ENCODE results near the gene ZCCHC8.
"Not testable (repeated sequence)": the region's sequence is repeated elsewhere in the genome, so short reads cannot be mapped to it uniquely, and the experiment has no call there.

The ZCCHC8 gene

GRCh38 chr12:122506393-122506938, 5.7 kb upstream of the ZCCHC8 start:
- DNase-seq: no peak

DNA sequence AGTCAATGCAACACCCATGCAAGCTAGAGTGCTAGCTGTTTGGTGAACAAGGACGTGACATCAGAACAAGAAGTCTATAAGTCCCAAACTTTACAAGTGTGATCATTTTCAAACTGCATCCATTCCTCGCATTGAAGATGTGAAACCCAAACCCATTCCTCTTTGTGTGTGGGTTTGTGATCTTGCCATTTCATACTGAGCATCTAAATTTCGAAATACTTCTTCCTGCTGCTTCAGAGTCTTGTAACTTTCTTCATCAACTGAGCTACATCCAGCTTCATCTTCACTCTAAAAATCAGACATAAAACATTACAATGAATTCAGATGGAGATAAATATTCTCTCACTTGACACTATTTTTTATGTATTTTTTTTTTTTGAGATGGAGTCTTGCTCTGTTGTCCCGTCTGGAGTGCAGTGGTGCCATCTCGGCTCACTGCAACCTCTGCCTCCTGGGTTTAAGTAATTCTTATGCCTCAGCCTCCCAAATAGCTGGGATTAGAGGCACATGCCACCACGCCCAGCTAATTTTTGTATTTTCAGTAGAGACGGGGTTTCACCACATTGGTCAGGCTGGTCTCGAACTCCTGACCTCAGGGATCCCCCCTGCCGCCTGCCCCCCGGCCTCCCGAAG, 4.8 kb upstream of the ZCCHC8 start:
- peak; percentile 30 for DNase-seq

DNA sequence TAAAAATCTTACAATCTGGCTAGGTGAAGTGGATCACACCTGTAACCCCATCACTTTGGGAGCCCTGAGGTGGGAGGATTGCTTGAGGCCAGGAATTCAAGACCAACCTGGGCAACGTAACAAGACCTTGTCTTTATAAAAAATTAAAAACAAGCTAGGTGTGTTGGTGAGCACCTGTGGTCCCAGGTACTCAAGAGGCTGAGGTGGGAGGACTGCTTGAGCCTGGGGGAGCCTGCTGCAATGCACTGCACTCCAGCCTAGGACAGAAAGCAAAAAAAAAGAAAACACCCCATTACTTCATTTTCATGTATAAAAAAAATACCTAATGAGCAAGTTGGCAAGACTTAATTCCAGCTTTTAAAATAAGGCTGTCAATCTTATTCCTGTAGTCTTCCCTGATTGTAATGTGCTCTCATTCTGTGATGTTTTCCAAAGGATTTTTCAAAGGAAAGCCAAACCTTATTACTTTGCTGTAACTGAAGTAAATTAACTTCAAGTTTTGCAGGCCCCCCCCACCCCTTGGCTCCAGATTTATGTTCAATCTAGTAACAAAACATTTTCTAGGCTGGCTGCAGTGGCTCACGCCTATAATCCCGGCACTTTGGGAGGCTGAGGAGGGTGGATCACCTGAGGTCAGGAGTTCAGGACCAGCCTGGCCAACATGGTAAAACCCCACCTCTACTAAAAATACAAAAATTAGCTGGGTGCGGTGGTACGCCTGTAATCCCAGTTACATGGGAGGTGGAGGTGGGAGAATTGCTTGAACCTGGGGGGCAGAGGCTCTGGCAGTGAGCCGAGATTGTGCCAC, 3.3 kb upstream of the ZCCHC8 start:
- DNase-seq: no peak

GRCh38 chr12:122503147-122503751, 2.5 kb upstream of the ZCCHC8 start:
- DNase-seq: no peak

- peak; percentile 81 for DNase-seq
Observed at GRCh38 chr12:122501489-122501989, 807 bp upstream of the ZCCHC8 start.

GRCh38 chr12:122499991-122500684, 594 bp downstream of the ZCCHC8 start:
- peak; percentile 59 for DNase-seq

- DNase-seq: no peak
Observed at GRCh38 chr12:122495258-122495657, 5.5 kb downstream of the ZCCHC8 start.

GRCh38 chr12:122493222-122493621, 7.5 kb downstream of the ZCCHC8 start:
- DNase-seq: not testable (repeated sequence)

DNA sequence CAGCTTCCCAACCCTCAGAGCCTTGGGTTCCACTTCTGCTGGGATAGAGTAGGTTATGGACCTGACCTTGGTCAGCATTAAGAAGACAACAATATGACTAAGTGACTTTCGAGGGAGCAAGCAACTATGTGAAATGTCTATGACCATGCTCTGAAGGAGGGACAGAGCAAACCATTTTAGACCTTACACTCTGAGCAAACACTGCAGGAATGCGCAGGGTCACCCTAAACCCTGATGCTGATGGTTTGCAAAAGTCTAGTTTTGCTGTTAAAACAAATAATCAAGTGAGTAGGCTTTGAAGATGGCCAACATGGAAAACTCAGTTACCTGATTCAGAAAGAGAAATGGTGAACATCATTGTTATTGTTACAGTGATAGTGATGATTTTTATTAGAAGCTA, 8.7 kb downstream of the ZCCHC8 start:
- DNase-seq: no peak

- no peak for DNase-seq
Observed at GRCh38 chr12:122489038-122489437, 11.7 kb downstream of the ZCCHC8 start.

- not testable (repeated sequence) for DNase-seq
Observed at GRCh38 chr12:122487807-122488206, 12.9 kb downstream of the ZCCHC8 start.

GRCh38 chr12:122486805-122487426, 13.8 kb downstream of the ZCCHC8 start:
- DNase-seq: no peak

GRCh38 chr12:122486360-122486759, 14.4 kb downstream of the ZCCHC8 start:
- not testable (repeated sequence) for DNase-seq

- DNase-seq: not testable (repeated sequence)
Observed at GRCh38 chr12:122484385-122484784, 16.3 kb downstream of the ZCCHC8 start.

- no peak for DNase-seq
Observed at GRCh38 chr12:122483969-122484368, 16.8 kb downstream of the ZCCHC8 start.

- no peak for DNase-seq
Observed at GRCh38 chr12:122481861-122482260, 18.9 kb downstream of the ZCCHC8 start.

- DNase-seq: no peak
Observed at GRCh38 chr12:122480753-122481152, 20.0 kb downstream of the ZCCHC8 start.

DNA sequence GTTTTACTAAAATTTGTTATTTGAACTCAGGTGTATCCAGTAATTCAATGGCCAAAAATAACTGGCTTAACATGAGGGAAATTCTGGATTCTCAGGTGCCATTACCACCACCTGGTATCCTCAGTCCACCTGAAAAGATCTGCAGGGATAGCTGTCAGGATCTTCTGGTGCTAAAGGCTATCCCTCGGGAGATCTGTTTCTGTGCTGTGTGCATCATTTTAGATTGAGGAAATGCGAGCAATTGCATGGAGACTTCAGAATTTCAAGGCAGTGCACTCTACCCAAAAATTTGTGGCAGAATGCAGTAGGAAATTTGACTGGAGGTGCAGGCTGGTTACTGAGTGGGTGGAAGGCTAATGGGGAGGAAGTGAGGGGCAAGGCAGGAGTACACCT, 26.4 kb downstream of the ZCCHC8 start:
- no peak for DNase-seq

- no peak for DNase-seq
Observed at GRCh38 chr12:122473543-122474323, 27.0 kb downstream of the ZCCHC8 start.

GRCh38 chr12:122471324-122472226, 29.2 kb downstream of the ZCCHC8 start:
- peak; percentile 81 for DNase-seq
